GM12873 (cell line): ENCODE results near the gene NOCT.

ENCODE experiments used
- CTCF ChIP-seq: IDR thresholded peaks from 2 replicates; pipeline ENCODE4 v1.5.1; 2012; ENCODE audit warnings: low read depth, mild to moderate bottlenecking, moderate library complexity, low read length, control low read depth; ENCODE audit not compliant: insufficient read depth; ENCODE audit errors: missing control alignments

Gene NOCT

GRCh38 chr4:139014371-139015268 is 961 bp upstream of the NOCT start:
- TF ChIP-seq CTCF, result no peak

GRCh38 chr4:139015948-139016471 is 429 bp downstream of the NOCT start:
- peak; percentile 3 for TF ChIP-seq CTCF

- no peak for TF ChIP-seq CTCF
Measured at GRCh38 chr4:139017861-139018260, 2.3 kb downstream of the NOCT start.

GRCh38 chr4:139018501-139018900 is 2.9 kb downstream of the NOCT start:
- no peak for TF ChIP-seq CTCF

GRCh38 chr4:139018971-139019758 is 3.6 kb downstream of the NOCT start:
- no peak for TF ChIP-seq CTCF

- no peak for TF ChIP-seq CTCF
Measured at GRCh38 chr4:139020384-139020783, 4.8 kb downstream of the NOCT start.

- TF ChIP-seq CTCF, result no peak
Measured at GRCh38 chr4:139022835-139023234, 7.3 kb downstream of the NOCT start.
